ENCODE data around the gene SETDB1.

SETDB1 gene

GRCh38 chr1:151005729-151006319, 79.7 kb downstream of the SETDB1 start:
- DNase-seq (ENCODE audit: low spot score), result no peak

GRCh38 chr1:151006327-151007052, 80.3 kb downstream of the SETDB1 start, which contains the start of gene MINDY1:
MINDY1 (minus strand) TSS chr1:151006902; CDS start chr1:151002617, 4,285 bp downstream.
- DNase-seq (ENCODE audit: low spot score), result peak; percentile 34

GRCh38 chr1:151007853-151008243, 81.7 kb downstream of the SETDB1 start:
- no peak for DNase-seq (ENCODE audit: low spot score)

- DNase-seq (ENCODE audit: low spot score), result peak; percentile 94
Observed at GRCh38 chr1:151008244-151009205, 82.4 kb downstream of the SETDB1 start, which contains the start of gene PRUNE1. PRUNE1 (plus strand) TSS chr1:151008449; CDS start chr1:151008633, 184 bp downstream.

GRCh38 chr1:151009206-151009587, 83.0 kb downstream of the SETDB1 start:
- no peak for DNase-seq (ENCODE audit: low spot score)

GRCh38 chr1:151009674-151010345, 83.6 kb downstream of the SETDB1 start:
- no peak for DNase-seq (ENCODE audit: low spot score)

GRCh38 chr1:151010346-151010726, 84.2 kb downstream of the SETDB1 start:
- DNase-seq (ENCODE audit: low spot score), result no peak

- DNase-seq (ENCODE audit: low spot score), result no peak
Observed at GRCh38 chr1:151011154-151011850, 85.1 kb downstream of the SETDB1 start.

GRCh38 chr1:151012684-151013471, 86.7 kb downstream of the SETDB1 start:
- DNase-seq (ENCODE audit: low spot score), result no peak

- no peak for DNase-seq (ENCODE audit: low spot score)
Observed at GRCh38 chr1:151013518-151013917, 87.4 kb downstream of the SETDB1 start.

All from CD4-positive, alpha-beta T cell treated with Interleukin-6 at 100 ng/mL for 8 hours (primary cell).